KOPT-K1 (cell line): ENCODE measurements around the gene SLC15A5.

Source experiments
- H3K27ac ChIP-seq: fragments of 200-600 bp; sonication (generic); 2 replicates; pipeline ENCODE4 v1.5.1; 2016; ENCODE audit warnings: antibody characterized with exemption, mild to moderate bottlenecking, low read depth, low read length; ENCODE audit not compliant: poor library complexity, severe bottlenecking
- H3K36me3 ChIP-seq: fragments of 200-600 bp; sonication (generic); 2 replicates; pipeline ENCODE4 v1.5.1; 2017; ENCODE audit warnings: antibody characterized with exemption, mild to moderate bottlenecking, low read length, moderate library complexity; ENCODE audit not compliant: insufficient read depth
- H3K9me3 ChIP-seq: fragments of 200-600 bp; sonication (generic); 2 replicates; pipeline ENCODE4 v1.5.1; 2017; ENCODE audit warnings: antibody characterized with exemption, low read length, mild to moderate bottlenecking; ENCODE audit not compliant: insufficient read depth, poor library complexity, severe bottlenecking

Gene SLC15A5

GRCh38 chr12:16282978-16283377 lies 5.5 kb upstream of the SLC15A5 start:
- no peak overlapping the region for H3K27ac ChIP-seq
- no peaks in the 10 kb centered on the region for H3K36me3 ChIP-seq
- H3K9me3 ChIP-seq: no peaks in the 10 kb centered on the region

- no peaks in the 10 kb centered on the region for H3K36me3 ChIP-seq
- no peak overlapping the region for H3K27ac ChIP-seq
Observed at GRCh38 chr12:16282081-16282480, 4.6 kb upstream of the SLC15A5 start.

GRCh38 chr12:16281157-16281556 lies 3.7 kb upstream of the SLC15A5 start:
- no peak overlapping the region for H3K27ac ChIP-seq
- H3K36me3 ChIP-seq: no peaks in the 10 kb centered on the region
- no peaks in the 10 kb centered on the region for H3K9me3 ChIP-seq

More at GRCh38 chr12:16282081-16282480, 4.6 kb upstream of the SLC15A5 start:
- no peaks in the 10 kb centered on the region for H3K9me3 ChIP-seq

- Histone ChIP-seq H3K27ac (no peak overlapping the region), H3K36me3 (no peaks in the 10 kb centered on the region), H3K9me3 (no peaks in the 10 kb centered on the region)
Observed at GRCh38 chr12:16272222-16272621, 5.3 kb downstream of the SLC15A5 start.

- Histone ChIP-seq H3K9me3 (no peaks in the 10 kb centered on the region), H3K27ac (no peak overlapping the region), H3K36me3 (no peaks in the 10 kb centered on the region)
Observed at GRCh38 chr12:16271062-16271461, 6.4 kb downstream of the SLC15A5 start.

- Histone ChIP-seq H3K36me3 (no peaks in the 10 kb centered on the region), H3K9me3 (no peaks in the 10 kb centered on the region), H3K27ac (no peak overlapping the region)
Observed at GRCh38 chr12:16269946-16270345, 7.5 kb downstream of the SLC15A5 start.

- H3K36me3 ChIP-seq: no peaks in the 10 kb centered on the region
- H3K27ac ChIP-seq: no peak overlapping the region
- H3K9me3 ChIP-seq: peaks cover 5% of the 10 kb centered on the region
Observed at GRCh38 chr12:16266085-16266484, 11.4 kb downstream of the SLC15A5 start.

GRCh38 chr12:16261944-16262475 lies 15.5 kb downstream of the SLC15A5 start:
- Histone ChIP-seq H3K36me3 (no peaks in the 10 kb centered on the region), H3K27ac (no peak overlapping the region), H3K9me3 (peaks cover 5% of the 10 kb centered on the region)

- Histone ChIP-seq H3K27ac (no peak overlapping the region), H3K9me3 (peaks cover 5% of the 10 kb centered on the region), H3K36me3 (no peaks in the 10 kb centered on the region)
Observed at GRCh38 chr12:16260206-16260605, 17.3 kb downstream of the SLC15A5 start.

- H3K9me3 ChIP-seq: peaks cover 5% of the 10 kb centered on the region
- no peak overlapping the region for H3K27ac ChIP-seq
- H3K36me3 ChIP-seq: no peaks in the 10 kb centered on the region
Observed at GRCh38 chr12:16258963-16259362, 18.5 kb downstream of the SLC15A5 start.

GRCh38 chr12:16246264-16246663 lies 31.2 kb downstream of the SLC15A5 start:
- Histone ChIP-seq H3K36me3 (no peaks in the 10 kb centered on the region), H3K27ac (no peak overlapping the region), H3K9me3 (no peaks in the 10 kb centered on the region)

- no peaks in the 10 kb centered on the region for H3K9me3 ChIP-seq
- no peaks in the 10 kb centered on the region for H3K36me3 ChIP-seq
Observed at GRCh38 chr12:16245209-16245608, 32.3 kb downstream of the SLC15A5 start.

GRCh38 chr12:16243487-16244412 lies 33.7 kb downstream of the SLC15A5 start:
- H3K36me3 ChIP-seq: no peaks in the 10 kb centered on the region
- no peak overlapping the region for H3K27ac ChIP-seq
- H3K9me3 ChIP-seq: no peaks in the 10 kb centered on the region

More at GRCh38 chr12:16245209-16245608, 32.3 kb downstream of the SLC15A5 start:
- no peak overlapping the region for H3K27ac ChIP-seq

- H3K9me3 ChIP-seq: no peaks in the 10 kb centered on the region
- no peaks in the 10 kb centered on the region for H3K36me3 ChIP-seq
- H3K27ac ChIP-seq: no peak overlapping the region
Observed at GRCh38 chr12:16241346-16241745, 36.1 kb downstream of the SLC15A5 start.

- Histone ChIP-seq H3K9me3 (no peaks in the 10 kb centered on the region), H3K27ac (no peak overlapping the region), H3K36me3 (no peaks in the 10 kb centered on the region)
Observed at GRCh38 chr12:16238661-16239060, 38.8 kb downstream of the SLC15A5 start.

GRCh38 chr12:16229676-16230075 lies 47.8 kb downstream of the SLC15A5 start:
- Histone ChIP-seq H3K27ac (no peak overlapping the region), H3K36me3 (no peaks in the 10 kb centered on the region), H3K9me3 (no peaks in the 10 kb centered on the region)
